AG04450 (cell line): ENCODE results near the gene CLOCK. TPM values are rescaled to one million over a fixed set of nuclear protein-coding genes. Genes with fewer than 3 reads are reported as not detected.

Experiments
- CTCF ChIA-PET: fragments of 300-600, 350-600 bp; formaldehyde crosslinking; extraction: SDS; loops from one replicate; lab custom pipeline; 2022; ENCODE audit warnings: antibody characterized with exemption, inconsistent platforms; lab: Charles Lee
- POLR2A ChIA-PET: fragments of 350-600 bp; formaldehyde crosslinking; extraction: SDS; loops from one replicate; lab custom pipeline; 2021; ENCODE audit warnings: antibody characterized with exemption, inconsistent platforms; lab: Yijun Ruan, JAX
- DNase-seq: peaks from one replicate; pipeline ENCODE4 v3.0.0-alpha.2; 2011; ENCODE audit warnings: low read depth, low spot score
- H3K27ac ChIP-seq: one replicate; pipeline ENCODE4 v1.5.1; 2012; ENCODE audit warnings: low read depth, low read length, control low read depth
- H3K27me3 ChIP-seq: one replicate; pipeline ENCODE4 v1.6.0; 2012; ENCODE audit warnings: low read length; ENCODE audit not compliant: control insufficient read depth, insufficient read depth
- H3K4me3 ChIP-seq: 2 replicates; pipeline ENCODE4 v1.5.1; 2011; ENCODE audit warnings: mild to moderate bottlenecking, low read depth, low read length, control low read depth
- H3K9me3 ChIP-seq: 2 replicates; pipeline ENCODE4 v1.5.1; 2012; ENCODE audit warnings: low read length; ENCODE audit not compliant: control insufficient read depth, insufficient read depth
- polyA plus RNA-seq: library from polyadenylated mRNA; depleted of rRNA; stranded (reverse); fragments of >200 nt; gene quantifications from 2 replicates; pipeline ENCODE4 v1.2.3, GENCODE V29; 2011
- TF ChIP-seq, protein P1 (sequence below): IDR thresholded peaks from 2 replicates; pipeline ENCODE4 v1.5.1; 2011; ENCODE audit warnings: low read depth, low read length, control low read depth, inconsistent platforms

CLOCK gene
- polyA plus RNA-seq, 1 experiment = 18.8 TPM

DNA sequence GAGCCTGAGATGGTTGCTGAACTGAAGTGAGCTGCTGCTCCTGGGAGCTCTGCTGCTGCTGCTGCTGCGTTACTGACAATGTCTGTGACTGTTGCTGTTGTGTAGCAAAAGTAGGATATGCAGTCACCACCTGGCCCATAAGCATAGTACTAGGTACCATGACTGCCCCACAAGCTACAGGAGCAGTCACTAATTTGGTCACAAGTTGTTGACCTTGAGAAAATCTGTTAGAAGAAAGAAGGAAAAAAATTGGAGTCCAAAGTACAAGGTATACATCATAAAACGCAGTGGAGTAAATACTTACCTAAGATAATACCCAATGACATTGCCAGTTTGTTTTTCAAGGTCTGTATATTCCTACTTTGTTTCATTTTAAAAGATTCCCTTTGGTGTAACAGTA is 108.4 kb downstream of the CLOCK start:
- no peaks in the 10 kb centered on the region for H3K9me3 ChIP-seq
- DNase-seq = no peak
- ChIA-PET CTCF (interaction anchor here (0.6 to 1.7 kb wide), 2 partner anchors 17 to 116 kb away, joined by 3 to 5 read pairs; no protein-coding TSS in a partner anchor), POLR2A (no interaction called here)
- no peak overlapping the region for H3K27ac ChIP-seq
- TF ChIP-seq, protein P1, sequence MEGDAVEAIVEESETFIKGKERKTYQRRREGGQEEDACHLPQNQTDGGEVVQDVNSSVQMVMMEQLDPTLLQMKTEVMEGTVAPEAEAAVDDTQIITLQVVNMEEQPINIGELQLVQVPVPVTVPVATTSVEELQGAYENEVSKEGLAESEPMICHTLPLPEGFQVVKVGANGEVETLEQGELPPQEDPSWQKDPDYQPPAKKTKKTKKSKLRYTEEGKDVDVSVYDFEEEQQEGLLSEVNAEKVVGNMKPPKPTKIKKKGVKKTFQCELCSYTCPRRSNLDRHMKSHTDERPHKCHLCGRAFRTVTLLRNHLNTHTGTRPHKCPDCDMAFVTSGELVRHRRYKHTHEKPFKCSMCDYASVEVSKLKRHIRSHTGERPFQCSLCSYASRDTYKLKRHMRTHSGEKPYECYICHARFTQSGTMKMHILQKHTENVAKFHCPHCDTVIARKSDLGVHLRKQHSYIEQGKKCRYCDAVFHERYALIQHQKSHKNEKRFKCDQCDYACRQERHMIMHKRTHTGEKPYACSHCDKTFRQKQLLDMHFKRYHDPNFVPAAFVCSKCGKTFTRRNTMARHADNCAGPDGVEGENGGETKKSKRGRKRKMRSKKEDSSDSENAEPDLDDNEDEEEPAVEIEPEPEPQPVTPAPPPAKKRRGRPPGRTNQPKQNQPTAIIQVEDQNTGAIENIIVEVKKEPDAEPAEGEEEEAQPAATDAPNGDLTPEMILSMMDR = no peak
- H3K27me3 ChIP-seq = no peaks in the 10 kb centered on the region
- H3K4me3 ChIP-seq = no peak overlapping the region

DNA sequence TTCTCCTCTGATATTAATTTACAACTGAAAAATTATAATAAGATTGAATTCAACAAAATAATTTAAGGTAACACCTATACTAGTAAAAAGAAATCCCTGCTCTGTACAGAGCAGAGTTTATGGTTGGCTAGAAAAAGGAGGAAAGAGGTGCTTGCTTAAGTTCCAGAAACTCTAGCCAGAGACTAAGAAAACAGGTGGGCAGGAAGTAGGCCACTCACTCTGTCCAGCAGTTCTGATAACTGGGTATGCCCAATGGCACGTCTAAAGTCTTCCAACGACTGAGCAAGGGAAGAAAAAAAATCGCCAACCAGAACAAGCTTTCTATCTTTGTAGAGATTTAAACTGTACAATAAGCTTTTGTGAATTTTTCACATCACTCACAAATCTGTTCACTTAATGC is 108.9 kb downstream of the CLOCK start:
- CTCF ChIA-PET = interaction anchor here (0.6 to 1.7 kb wide), 2 partner anchors 16 to 117 kb away, joined by 3 to 5 read pairs; no protein-coding TSS in a partner anchor
- H3K27ac ChIP-seq = no peak overlapping the region
- TF ChIP-seq, protein P1 = no peak

DNA sequence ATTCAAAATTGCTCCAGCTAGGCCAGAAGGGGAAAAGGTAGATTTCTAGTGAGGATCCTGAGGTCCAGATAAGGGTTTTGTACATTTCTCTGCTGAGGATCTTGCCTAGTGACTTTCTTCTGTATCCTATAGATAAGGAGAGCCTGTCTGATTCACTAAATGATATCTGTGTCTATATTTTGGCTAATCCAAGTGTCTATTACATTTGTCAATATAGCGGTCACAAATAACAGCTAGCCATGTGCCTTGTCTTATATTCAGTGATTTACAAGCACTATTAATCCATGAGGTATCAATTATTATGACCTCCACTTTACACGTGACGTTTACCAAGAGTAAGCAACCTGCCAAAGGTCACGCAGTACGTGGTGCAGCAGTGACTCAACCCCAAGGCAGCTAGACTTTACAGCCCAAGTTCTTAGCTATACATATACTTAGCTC is 109.3 kb downstream of the CLOCK start:
- DNase-seq = no peak
- ChIA-PET CTCF (interaction anchor here (0.7 to 1.8 kb wide), 3 partner anchors 8 to 117 kb away, joined by 5 to 9 read pairs (median 5); no protein-coding TSS in a partner anchor), POLR2A (interaction anchor here (0.6 kb wide), 1 partner anchor 105 kb away, joined by 4 read pairs; no protein-coding TSS in a partner anchor)
- H3K27ac ChIP-seq = no peak overlapping the region
- no peaks in the 10 kb centered on the region for H3K9me3 ChIP-seq
- TF ChIP-seq, protein P1 = no peak
- H3K27me3 ChIP-seq = no peaks in the 10 kb centered on the region
- no peak overlapping the region for H3K4me3 ChIP-seq

More for the DNA sequence above, 108.9 kb downstream of the CLOCK start:
- POLR2A ChIA-PET = no interaction called here
- Histone ChIP-seq H3K4me3 (no peak overlapping the region), H3K9me3 (no peaks in the 10 kb centered on the region), H3K27me3 (no peaks in the 10 kb centered on the region)
- no peak for DNase-seq

DNA sequence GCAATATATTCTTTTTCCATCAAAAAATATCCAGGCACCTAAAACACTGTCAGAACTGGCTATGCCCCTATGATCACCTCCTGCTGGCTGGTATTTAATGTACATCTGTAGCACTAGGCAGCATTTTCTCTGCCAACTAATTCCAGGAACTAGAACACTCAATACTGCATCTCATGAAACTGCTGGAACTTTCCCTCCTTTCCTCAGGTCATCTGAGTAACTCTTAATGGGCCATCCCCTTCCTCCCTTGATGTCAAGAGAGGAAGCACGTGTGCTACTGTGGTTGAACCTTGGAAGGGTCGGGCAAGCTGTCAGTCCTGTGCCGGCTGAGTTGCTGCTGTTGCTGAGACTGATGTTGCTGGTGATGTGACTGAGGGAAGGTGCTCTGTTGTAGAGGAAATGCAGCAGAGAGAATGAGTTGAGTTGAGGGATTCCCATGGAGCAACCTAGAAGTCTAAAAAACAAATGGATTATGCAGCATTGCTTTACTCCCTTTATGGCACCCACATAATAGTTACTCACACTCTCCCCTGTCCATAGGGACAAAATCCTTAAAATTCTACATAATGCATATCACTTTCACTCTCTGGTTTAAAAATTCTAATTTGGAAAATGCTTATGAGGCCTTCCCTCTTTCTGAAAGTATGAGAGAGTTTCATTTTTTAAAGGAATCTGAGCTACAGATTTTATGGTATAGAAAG is 111.4 kb downstream of the CLOCK start:
- CTCF ChIA-PET = interaction anchor here (0.7 to 1.8 kb wide), 4 partner anchors 9 to 90 kb away, joined by 3 to 9 read pairs (median 4); partner anchors contain the start of gene TMEM165
- POLR2A ChIA-PET = interaction anchor here (1.0 kb wide), 1 partner anchor 111 kb away, joined by 3 read pairs; no protein-coding TSS in a partner anchor
- DNase-seq = no peak
- TF ChIP-seq, protein P1 = peak; percentile 56
- no peak overlapping the region for H3K27ac ChIP-seq
- H3K27me3 ChIP-seq = no peaks in the 10 kb centered on the region
- no peak overlapping the region for H3K4me3 ChIP-seq
- no peaks in the 10 kb centered on the region for H3K9me3 ChIP-seq
